NOMO-1 (cell line): ENCODE data around the gene CELF4.

Experiments used
- DNase-seq, 2 experiments: peaks; one replicate each; lab custom pipeline; 2025; ENCODE audit not compliant: unreplicated experiment in 2 of 2; lab: John Stamatoyannopoulos, UW

Gene CELF4

GRCh38 chr18:37396971-37397720 lies 168.5 kb downstream of the CELF4 start:
- no peak for DNase-seq

GRCh38 chr18:37395631-37396030 lies 170.0 kb downstream of the CELF4 start:
- DNase-seq = no peak

- DNase-seq = no peak
These were observed 170.5 kb downstream of the CELF4 start for GRCh38 chr18:37395138-37395537.

- no peak for DNase-seq
These were observed 171.0 kb downstream of the CELF4 start for GRCh38 chr18:37394610-37394965.

GRCh38 chr18:37393945-37394609 lies 171.5 kb downstream of the CELF4 start:
- DNase-seq = no peak

GRCh38 chr18:37393221-37393827 lies 172.3 kb downstream of the CELF4 start:
- DNase-seq = no peak

GRCh38 chr18:37392648-37393047 lies 172.9 kb downstream of the CELF4 start:
- no peak for DNase-seq

GRCh38 chr18:37391698-37392548 lies 173.7 kb downstream of the CELF4 start:
- no peak for DNase-seq

GRCh38 chr18:37391156-37391555 lies 174.4 kb downstream of the CELF4 start:
- DNase-seq = no peak

- no peak for DNase-seq
These were observed 174.9 kb downstream of the CELF4 start for GRCh38 chr18:37390687-37391086.

GRCh38 chr18:37389684-37390368 lies 175.8 kb downstream of the CELF4 start:
- DNase-seq = no peak

- no peak for DNase-seq
These were observed 176.6 kb downstream of the CELF4 start for GRCh38 chr18:37389041-37389440.

GRCh38 chr18:37388413-37388812 lies 177.2 kb downstream of the CELF4 start:
- no peak for DNase-seq

- peak in 1 of 2 experiments; percentile 8 for DNase-seq
These were observed 179.5 kb downstream of the CELF4 start for GRCh38 chr18:37385846-37386778.

GRCh38 chr18:37383846-37384595 lies 181.6 kb downstream of the CELF4 start:
- no peak for DNase-seq

GRCh38 chr18:37383036-37383785 lies 182.4 kb downstream of the CELF4 start:
- DNase-seq = no peak

GRCh38 chr18:37381554-37381953 lies 184.0 kb downstream of the CELF4 start:
- no peak for DNase-seq

GRCh38 chr18:37380546-37381110 lies 185.0 kb downstream of the CELF4 start:
- no peak for DNase-seq
